ENCODE data around the gene SLC25A48.

SLC25A48 gene

GRCh38 chr5:135830876-135831275, 3.6 kb upstream of the SLC25A48 start:
- H3K9me3 ChIP-seq (ENCODE audit: insufficient read depth, low read depth, low read length): no peaks in the 10 kb centered on the region
- H3K36me3 ChIP-seq (ENCODE audit: insufficient read depth, low read length): no peaks in the 10 kb centered on the region
- no peak overlapping the region for H2AFZ ChIP-seq (ENCODE audit: low read length)
- no peak overlapping the region for H3K9ac ChIP-seq (ENCODE audit: low read depth, low read length, poor library complexity, severe bottlenecking)
- H3K27me3 ChIP-seq (ENCODE audit: insufficient read depth, low read length, poor library complexity, severe bottlenecking): no peaks in the 10 kb centered on the region
- no peaks in the 10 kb centered on the region for H3K79me2 ChIP-seq (ENCODE audit: insufficient read depth, low read length)
- H3F3A ChIP-seq (ENCODE audit: low read depth): no peaks in the 10 kb centered on the region
- TF ChIP-seq, protein P1, sequence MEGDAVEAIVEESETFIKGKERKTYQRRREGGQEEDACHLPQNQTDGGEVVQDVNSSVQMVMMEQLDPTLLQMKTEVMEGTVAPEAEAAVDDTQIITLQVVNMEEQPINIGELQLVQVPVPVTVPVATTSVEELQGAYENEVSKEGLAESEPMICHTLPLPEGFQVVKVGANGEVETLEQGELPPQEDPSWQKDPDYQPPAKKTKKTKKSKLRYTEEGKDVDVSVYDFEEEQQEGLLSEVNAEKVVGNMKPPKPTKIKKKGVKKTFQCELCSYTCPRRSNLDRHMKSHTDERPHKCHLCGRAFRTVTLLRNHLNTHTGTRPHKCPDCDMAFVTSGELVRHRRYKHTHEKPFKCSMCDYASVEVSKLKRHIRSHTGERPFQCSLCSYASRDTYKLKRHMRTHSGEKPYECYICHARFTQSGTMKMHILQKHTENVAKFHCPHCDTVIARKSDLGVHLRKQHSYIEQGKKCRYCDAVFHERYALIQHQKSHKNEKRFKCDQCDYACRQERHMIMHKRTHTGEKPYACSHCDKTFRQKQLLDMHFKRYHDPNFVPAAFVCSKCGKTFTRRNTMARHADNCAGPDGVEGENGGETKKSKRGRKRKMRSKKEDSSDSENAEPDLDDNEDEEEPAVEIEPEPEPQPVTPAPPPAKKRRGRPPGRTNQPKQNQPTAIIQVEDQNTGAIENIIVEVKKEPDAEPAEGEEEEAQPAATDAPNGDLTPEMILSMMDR (conservative IDR thresholded peaks at IDR 0.05; ENCODE audit: low read length): no peak
- TF ChIP-seq EZH2phosphoT487 (IDR thresholded peaks at IDR 0.05; ENCODE audit: borderline replicate concordance): no peak
- H3K4me1 ChIP-seq (ENCODE audit: insufficient read depth, low read length, poor library complexity, severe bottlenecking): no peaks in the 10 kb centered on the region
- H3K4me3 ChIP-seq (ENCODE audit: low read length, poor library complexity, severe bottlenecking): no peak overlapping the region
- no peak overlapping the region for H3K4me2 ChIP-seq (ENCODE audit: low read depth, low read length, poor library complexity, severe bottlenecking)
- no peaks in the 10 kb centered on the region for H3K9me2 ChIP-seq (replicated peaks; ENCODE audit: low read depth, low read length)
- H4K20me1 ChIP-seq (ENCODE audit: insufficient read depth, low read length, poor library complexity, severe bottlenecking): no peaks in the 10 kb centered on the region

DNA sequence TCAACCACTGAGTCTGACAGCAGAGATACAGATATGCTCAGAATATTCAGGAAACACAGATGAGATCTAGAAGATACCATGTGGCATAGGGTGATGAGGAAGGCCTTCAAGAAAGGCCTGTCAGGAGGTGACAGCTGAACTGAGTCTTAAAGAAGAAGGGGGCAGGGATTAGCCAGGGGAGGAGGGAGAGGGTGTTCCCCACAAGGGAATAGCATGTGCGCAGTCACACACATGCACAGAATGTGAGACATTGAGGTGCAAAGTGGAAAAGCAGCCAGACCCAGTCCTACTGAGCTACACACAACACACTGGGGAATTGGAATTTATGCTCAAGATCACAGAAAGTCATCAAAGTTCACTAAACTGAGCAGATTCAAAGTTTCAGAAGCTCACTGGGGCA, 3.0 kb upstream of the SLC25A48 start:
- no peaks in the 10 kb centered on the region for H3K79me2 ChIP-seq (ENCODE audit: insufficient read depth, low read length)
- no peaks in the 10 kb centered on the region for H3K27me3 ChIP-seq (ENCODE audit: insufficient read depth, low read length, poor library complexity, severe bottlenecking)

GRCh38 chr5:135831851-135832555, 2.5 kb upstream of the SLC25A48 start:
- Histone ChIP-seq H3K79me2 (ENCODE audit: insufficient read depth, low read length) (no peaks in the 10 kb centered on the region), H3F3A (ENCODE audit: low read depth) (no peaks in the 10 kb centered on the region), H3K36me3 (ENCODE audit: insufficient read depth, low read length) (no peaks in the 10 kb centered on the region), H3K9me3 (ENCODE audit: insufficient read depth, low read depth, low read length) (no peaks in the 10 kb centered on the region), H3K9me2 (replicated peaks; ENCODE audit: low read depth, low read length) (no peaks in the 10 kb centered on the region), H3K4me1 (ENCODE audit: insufficient read depth, low read length, poor library complexity, severe bottlenecking) (no peaks in the 10 kb centered on the region), H3K27me3 (ENCODE audit: insufficient read depth, low read length, poor library complexity, severe bottlenecking) (no peaks in the 10 kb centered on the region), H3K9ac (ENCODE audit: low read depth, low read length, poor library complexity, severe bottlenecking) (no peak overlapping the region), H2AFZ (ENCODE audit: low read length) (no peak overlapping the region), H4K20me1 (ENCODE audit: insufficient read depth, low read length, poor library complexity, severe bottlenecking) (no peaks in the 10 kb centered on the region), H3K4me3 (ENCODE audit: low read length, poor library complexity, severe bottlenecking) (no peak overlapping the region), H3K4me2 (ENCODE audit: low read depth, low read length, poor library complexity, severe bottlenecking) (no peak overlapping the region)
- TF ChIP-seq, protein P1 (conservative IDR thresholded peaks at IDR 0.05; ENCODE audit: low read length): no peak
- TF ChIP-seq EZH2phosphoT487 (IDR thresholded peaks at IDR 0.05; ENCODE audit: borderline replicate concordance): no peak

More for the DNA sequence above, 3.0 kb upstream of the SLC25A48 start:
- no peak overlapping the region for H3K9ac ChIP-seq (ENCODE audit: low read depth, low read length, poor library complexity, severe bottlenecking)
- H3K9me3 ChIP-seq (ENCODE audit: insufficient read depth, low read depth, low read length): no peaks in the 10 kb centered on the region
- no peaks in the 10 kb centered on the region for H4K20me1 ChIP-seq (ENCODE audit: insufficient read depth, low read length, poor library complexity, severe bottlenecking)
- no peak overlapping the region for H2AFZ ChIP-seq (ENCODE audit: low read length)
- TF ChIP-seq, protein P1 (conservative IDR thresholded peaks at IDR 0.05; ENCODE audit: low read length): no peak
- no peak for TF ChIP-seq EZH2phosphoT487 (IDR thresholded peaks at IDR 0.05; ENCODE audit: borderline replicate concordance)
- H3K4me3 ChIP-seq (ENCODE audit: low read length, poor library complexity, severe bottlenecking): no peak overlapping the region
- H3K4me1 ChIP-seq (ENCODE audit: insufficient read depth, low read length, poor library complexity, severe bottlenecking): no peaks in the 10 kb centered on the region
- H3K36me3 ChIP-seq (ENCODE audit: insufficient read depth, low read length): no peaks in the 10 kb centered on the region
- H3K9me2 ChIP-seq (replicated peaks; ENCODE audit: low read depth, low read length): no peaks in the 10 kb centered on the region
- H3K4me2 ChIP-seq (ENCODE audit: low read depth, low read length, poor library complexity, severe bottlenecking): no peak overlapping the region
- no peaks in the 10 kb centered on the region for H3F3A ChIP-seq (ENCODE audit: low read depth)
